ENCODE results near the gene INKA2.

Gene INKA2

DNA sequence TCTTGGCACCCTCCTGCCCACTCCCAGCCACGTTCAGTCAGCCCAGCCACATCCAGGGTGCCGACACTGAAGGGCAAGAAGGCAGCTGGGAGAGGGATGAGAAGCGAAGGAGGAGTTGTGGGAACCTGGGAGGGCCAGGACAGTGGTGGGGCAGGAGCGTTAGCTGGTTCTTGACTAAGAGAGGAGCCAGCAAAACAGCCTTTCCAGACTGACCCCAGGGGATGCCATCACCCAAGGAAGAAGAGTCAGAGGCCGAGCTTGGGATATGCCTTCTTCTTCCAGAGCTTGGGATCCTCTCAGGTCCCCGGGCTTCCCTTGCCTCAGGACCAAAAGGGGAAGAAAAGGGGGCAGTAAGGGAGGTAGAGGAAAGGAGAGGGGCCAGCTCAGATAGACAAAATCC is 7.2 kb downstream of the INKA2 start:
- DNase-seq, result no peak

- no peak for DNase-seq
Observed at GRCh38 chr1:111730706-111731105, 8.5 kb downstream of the INKA2 start.

DNA sequence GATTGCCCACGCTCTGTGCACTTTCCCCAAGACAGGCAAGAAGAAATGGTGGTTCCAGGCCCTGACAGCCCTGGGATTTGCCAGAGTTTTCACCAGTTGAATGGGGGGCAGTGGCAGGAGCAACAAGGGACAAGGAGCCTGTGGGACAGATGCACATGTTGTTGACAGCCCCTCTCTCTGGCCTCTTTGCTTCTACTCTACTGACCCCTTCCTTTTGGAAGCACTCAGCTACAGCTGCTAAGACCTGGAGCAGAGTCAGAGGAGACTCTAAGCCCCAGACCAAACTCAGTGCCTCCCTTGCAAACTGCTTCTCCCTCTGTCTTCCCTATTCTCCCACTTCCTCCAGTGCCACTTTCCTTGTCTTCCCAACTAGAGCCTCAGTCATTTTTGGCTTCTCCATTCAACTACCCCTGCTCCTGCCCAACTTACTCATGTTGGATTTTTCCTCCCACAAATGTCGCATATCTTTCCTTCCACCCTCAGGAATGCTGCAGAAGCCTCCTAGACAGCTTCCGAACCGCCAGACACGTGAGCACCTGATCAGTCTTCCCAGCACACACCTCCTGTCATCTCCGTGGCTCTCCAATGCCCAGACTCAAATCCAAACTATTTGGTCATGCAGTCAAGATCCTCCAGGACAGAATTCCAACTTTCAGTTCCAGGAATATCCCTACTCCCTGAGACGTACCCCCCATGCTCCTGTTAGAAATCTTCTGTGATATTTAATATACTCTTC is 9.1 kb downstream of the INKA2 start:
- DNase-seq, result no peak

- DNase-seq, result no peak
Observed at GRCh38 chr1:111729271-111729921, 9.8 kb downstream of the INKA2 start.

DNA sequence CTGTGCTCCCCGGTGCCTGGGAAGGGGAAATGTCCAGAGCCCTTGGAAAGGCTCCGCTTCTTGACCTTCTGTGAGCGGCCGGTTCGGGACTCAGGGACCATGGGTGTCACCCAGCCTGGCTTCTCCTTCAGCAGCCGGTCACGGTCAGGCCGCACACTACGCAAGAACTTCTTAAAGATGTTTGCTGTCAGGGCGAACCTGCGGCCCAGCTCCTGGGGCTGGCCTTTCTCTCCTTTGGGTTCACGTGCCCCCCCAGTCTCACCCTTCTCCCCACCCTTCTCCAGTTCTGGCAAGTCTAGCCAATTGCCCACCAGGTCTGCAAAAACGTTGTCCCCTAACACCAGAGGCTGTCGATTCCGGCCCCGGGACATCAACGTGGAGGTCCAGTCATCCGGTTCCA is 12.1 kb downstream of the INKA2 start:
- DNase-seq, result no peak

DNA sequence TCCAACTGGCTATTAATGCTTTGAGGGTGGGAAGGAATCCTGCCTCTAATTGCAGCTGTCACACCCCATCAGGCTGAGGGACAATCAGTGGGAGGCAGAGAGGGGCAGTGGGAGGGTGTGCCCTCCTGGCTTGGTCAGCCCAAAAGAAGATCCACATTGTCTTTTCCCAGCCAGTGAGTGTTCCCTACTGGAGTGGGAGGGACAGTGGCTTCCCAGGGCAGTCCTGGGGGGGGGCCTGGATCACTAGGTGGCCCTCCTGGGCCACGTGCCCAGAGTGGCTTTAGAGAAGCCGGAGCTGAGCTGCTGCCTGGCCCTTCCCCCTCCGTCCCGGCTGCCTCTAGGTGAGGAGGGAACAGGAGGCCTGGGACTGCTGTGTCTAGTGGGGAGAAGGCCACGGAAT is 14.0 kb downstream of the INKA2 start:
- no peak for DNase-seq

DNA sequence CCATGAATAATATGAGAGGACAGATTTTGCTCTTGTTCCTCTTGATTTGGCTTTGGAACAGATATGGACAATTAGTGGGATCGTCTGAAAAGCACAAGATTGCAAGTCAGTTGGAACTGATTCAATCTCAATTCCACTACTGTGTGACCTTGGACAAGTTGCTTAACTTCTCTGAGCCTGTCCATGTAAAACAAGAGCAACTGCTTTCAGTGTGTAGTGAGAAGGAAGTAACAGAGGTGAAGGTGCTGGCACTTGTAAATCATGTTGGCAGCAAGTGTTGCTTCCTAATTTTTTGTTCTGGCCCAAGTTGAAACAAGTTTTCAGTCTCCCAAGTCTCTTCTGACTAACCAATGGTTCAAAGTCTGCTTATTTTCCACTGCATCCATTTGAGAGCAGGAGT is 15.3 kb downstream of the INKA2 start:
- DNase-seq, result no peak

GRCh38 chr1:111723091-111723806 is 15.9 kb downstream of the INKA2 start:
- no peak for DNase-seq

DNA sequence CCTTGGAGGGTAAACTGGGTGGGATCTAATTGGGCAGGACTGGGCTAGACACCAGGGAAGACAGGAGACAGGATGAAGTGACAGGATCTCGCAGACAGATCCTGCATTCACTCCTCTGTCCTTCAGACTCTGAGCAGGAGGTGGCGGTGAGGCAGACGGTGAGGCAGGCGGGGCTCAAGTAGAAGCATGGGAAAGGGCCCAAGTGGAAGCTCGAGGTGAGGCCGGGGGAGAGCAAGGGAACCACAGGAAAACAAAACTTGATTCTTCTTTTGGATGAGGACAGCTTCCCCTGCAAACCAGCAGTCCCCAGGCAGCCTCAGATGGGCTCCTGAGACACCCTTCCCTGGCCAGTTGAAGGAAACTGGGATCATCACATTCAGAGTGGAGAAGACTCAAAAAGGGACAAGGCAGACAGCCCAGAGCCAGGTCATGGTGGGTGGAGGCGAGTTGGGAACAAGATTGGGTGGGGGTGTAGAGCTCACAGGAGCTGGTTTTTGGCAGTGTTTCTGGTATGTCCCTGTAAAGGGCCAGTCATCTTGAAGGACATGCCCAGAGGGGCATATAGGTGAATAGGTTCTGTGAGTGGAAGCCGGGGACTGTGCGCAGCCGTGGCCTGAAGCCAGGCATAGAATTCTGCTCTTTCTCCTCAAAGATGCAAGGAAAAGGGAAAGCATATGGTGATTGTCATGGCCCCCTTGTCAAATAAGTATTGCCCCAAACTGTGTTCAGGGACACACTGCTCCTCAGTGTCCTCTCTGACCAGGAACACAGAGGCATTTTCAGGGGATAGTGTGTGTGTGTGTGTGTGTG is 18.0 kb downstream of the INKA2 start:
- no peak for DNase-seq

DNA sequence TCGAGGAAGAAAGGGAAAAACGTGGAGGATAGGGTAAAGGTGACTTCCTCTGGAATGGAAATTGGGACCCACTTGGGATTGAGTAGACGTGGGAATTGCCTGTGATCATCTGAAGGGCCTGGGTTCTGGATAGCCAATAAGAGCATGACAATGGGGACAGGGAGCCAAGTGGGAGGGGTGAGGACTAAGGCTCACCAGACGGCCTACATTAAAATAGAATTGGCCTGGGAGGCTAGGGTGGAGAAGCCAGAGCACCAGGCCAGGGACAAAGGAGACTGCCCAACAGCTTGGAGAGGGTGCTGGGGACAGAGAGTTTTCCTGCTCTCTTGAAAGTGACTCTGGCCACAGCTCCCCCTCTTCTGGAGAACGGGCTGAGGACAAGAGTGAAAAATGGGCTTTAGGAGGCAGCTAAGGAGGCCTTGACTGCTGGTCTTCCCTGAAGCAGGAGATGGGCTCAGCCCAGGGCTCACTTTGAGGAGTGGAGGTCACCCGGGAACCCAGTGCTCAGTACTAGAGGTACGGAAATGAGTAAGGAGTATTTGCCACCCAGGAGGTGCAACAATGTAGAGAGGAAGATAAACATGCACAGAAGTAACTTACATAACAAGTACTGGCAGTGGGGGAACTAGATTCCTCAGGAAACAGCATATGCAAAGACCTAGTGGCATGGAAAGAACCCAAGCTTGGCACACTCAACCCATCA is 18.8 kb downstream of the INKA2 start:
- DNase-seq, result no peak

GRCh38 chr1:111719674-111720132 is 19.5 kb downstream of the INKA2 start:
- DNase-seq, result no peak

DNA sequence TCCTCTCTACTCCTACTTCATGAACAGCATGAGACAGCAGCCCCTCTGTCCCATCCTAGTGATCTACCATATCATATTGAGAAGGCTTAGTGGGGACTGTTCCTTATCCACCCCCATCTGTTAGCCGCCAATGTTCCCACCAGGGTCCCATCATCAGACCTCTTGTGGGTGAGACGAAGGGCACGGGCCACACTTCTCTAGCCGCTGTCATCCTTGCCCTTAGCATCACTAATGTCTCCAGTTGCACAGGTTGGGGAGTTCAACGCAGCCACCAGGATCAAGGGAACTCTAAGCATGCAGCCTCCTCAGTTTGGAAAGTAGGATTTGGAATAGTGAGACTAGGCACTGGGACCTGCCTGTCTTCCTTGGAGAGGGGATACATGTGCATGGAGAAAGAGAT is 20.1 kb downstream of the INKA2 start:
- no peak for DNase-seq

GRCh38 chr1:111717450-111717849 is 21.7 kb downstream of the INKA2 start:
- DNase-seq, result no peak

- DNase-seq, result no peak
Observed at GRCh38 chr1:111716333-111716732, 22.9 kb downstream of the INKA2 start.

DNA sequence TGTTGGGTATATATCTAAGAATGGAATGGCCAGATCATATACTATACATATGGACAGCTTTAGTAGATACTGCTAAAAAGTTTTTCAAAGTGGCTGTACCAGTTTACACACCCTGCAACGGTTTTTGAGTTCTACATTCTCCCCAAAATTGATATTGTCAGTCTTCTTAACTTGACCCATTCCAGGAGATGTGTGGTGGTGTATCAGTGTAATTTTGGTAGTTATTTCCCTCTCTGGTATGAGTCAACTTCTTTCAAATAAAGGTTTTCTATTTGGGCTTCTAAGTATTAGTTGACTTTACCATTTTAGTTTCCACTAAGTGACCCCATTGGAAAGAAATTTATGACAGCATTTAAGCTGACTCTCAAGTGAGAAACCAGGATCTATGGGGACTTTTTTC is 29.2 kb downstream of the INKA2 start:
- DNase-seq, result no peak

- DNase-seq, result no peak
Observed at GRCh38 chr1:111707906-111708305, 31.3 kb downstream of the INKA2 start.

DNA sequence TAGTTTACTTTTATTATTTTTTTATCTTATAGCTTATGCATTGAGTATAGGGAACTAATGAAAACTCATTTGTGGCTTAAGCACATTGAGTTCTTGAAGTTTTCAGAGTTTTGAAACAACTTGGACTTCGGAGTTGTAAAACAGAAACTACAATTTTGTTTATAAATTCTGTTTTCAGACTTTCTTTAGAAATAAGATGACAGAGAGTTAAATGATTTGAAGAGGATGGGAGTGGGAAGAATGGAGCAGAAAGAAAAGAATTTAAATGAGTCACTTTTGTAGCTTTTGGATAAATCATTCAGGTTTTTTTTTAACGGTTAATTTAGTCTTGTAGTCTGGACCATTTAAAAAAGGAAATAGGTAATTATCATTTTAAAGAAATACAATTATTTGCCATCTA is 32.3 kb downstream of the INKA2 start:
- no peak for DNase-seq

GRCh38 chr1:111705841-111706240 is 33.4 kb downstream of the INKA2 start:
- DNase-seq, result no peak

DNA sequence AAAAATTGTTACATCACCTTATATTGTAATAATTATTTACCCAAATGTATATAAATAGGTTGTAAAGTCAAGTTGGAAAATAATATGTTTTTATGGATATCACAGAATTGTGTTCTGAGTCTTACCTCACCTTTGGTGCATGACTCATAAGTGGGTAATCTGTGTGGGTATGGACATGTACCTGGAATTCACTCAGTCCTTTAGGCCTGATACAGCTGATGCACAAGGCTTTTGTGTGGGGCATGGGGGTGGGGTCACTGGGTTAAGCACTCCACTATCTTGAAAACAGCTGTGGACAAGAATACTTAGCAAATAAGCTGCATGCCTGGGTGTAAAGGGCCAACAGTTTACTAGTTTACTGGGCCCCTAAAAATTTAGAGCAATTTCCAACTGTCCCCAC is 34.4 kb downstream of the INKA2 start:
- DNase-seq, result no peak

GRCh38 chr1:111704240-111704639 is 35.0 kb downstream of the INKA2 start:
- no peak for DNase-seq

- no peak for DNase-seq
Observed at GRCh38 chr1:111702504-111703050, 36.6 kb downstream of the INKA2 start.

- no peak for DNase-seq
Observed at GRCh38 chr1:111699268-111699667, 39.9 kb downstream of the INKA2 start.
